CD4-positive, alpha-beta T cell treated with Interleukin-6 for 4 hours (primary cell): ENCODE measurements around the gene XIRP2.
"Not testable (repeated sequence)": the region's sequence is repeated elsewhere in the genome, so short reads cannot be mapped to it uniquely, and the experiment has no call there.

ENCODE experiments used
- DNase-seq: peaks from one replicate; pipeline ENCODE4 v3.0.0-alpha.2; 2020; ENCODE audit warnings: mixed read lengths

Gene XIRP2

DNA sequence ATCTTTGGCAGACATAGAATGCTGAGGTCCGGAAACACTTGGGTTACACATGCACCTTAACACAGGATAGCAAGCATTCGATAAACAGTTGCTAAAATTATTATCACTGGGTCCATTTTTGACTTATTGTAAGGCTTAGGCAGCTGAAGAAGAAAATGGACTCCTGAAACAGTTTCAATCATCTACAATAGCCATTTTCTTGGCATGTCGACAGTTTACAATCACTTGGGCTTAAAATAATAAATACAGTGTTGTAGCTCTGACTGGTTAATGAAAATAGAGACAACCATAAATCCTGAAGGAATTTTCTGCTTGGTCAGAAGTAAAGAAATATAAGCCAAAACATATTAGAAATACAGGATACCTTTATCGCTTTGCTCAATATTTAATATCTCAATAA, 169.2 kb downstream of the XIRP2 start:
- DNase-seq: no peak

DNA sequence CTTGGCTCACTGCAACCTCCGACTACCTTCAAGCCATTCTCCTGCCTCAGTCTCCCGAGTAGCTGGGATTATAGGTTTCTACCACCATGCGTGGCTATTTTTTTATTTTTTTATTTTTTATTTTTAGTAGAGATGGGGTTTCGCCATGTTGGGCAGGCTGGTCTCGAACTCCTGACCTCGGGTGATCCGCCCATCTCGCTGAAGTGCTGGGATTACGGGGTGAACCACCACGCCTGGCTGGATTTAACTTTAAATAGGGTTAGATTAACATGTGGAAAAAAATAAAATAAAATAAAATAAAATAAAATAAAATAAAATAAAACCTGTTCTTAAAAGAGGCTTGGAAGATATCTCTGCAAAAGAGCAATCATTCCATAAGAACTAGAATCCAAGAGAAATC, 170.9 kb downstream of the XIRP2 start:
- no peak for DNase-seq

- no peak for DNase-seq
Observed at GRCh38 chr2:167069855-167070254, 181.6 kb downstream of the XIRP2 start.

DNA sequence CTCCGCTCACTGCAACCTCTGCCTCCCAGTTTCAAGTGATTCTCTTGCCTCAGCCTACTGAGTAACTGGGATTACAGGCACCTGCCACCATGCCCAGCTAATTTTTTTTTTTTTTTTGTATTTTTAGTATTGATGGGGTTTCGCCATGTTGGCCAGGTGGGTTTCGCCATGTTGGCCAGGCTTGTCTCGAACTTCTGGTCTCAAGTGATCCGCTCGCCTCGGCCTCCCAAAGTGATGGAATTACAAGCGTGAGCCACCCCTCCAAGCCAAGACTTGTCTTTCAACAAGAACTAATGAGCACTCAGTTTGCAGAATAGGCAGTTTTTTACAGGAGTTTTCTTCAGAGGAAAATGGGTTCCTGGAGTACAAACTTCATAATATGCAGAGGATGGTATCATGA, 187.4 kb downstream of the XIRP2 start:
- not testable (repeated sequence) for DNase-seq

DNA sequence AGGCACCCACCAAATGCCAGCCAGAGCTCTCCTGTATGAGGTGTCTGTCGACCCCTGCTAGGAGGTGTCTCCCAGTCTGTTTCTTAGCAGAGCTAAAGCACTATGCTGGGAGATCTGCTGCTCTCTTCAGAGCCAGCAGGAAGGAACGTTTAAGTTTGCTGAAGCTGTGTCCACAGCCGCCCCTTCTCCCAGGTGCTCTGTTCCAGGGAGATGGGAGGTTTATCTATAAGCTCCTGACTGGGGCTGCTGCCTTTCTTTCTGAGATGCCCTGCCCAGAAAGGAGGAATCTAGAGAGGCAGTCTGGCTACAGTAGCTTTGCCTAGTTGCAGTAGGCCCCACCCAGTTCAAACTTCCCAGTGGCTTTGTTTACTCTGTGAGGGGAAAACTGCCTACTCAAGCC, 210.7 kb downstream of the XIRP2 start:
- DNase-seq: not testable (repeated sequence)

DNA sequence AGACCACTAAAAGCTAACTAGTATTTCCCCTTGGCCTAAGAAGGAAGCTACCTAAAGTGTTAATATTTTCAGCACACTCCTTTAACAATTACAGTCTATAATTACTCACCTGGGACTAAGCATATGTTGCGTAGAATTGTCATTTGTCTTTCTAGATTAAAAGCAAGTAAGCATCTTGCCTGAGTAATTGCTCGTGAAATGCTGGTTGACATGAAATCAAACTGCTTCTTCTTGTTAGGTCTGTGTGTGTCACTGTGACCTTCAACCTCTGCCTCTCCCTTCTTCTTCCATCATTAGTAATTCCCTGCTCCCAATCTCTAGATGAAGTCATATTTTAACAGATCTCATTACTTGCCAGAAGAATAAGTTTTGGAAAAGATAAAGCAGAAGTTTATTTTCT, 212.2 kb downstream of the XIRP2 start:
- no peak for DNase-seq

DNA sequence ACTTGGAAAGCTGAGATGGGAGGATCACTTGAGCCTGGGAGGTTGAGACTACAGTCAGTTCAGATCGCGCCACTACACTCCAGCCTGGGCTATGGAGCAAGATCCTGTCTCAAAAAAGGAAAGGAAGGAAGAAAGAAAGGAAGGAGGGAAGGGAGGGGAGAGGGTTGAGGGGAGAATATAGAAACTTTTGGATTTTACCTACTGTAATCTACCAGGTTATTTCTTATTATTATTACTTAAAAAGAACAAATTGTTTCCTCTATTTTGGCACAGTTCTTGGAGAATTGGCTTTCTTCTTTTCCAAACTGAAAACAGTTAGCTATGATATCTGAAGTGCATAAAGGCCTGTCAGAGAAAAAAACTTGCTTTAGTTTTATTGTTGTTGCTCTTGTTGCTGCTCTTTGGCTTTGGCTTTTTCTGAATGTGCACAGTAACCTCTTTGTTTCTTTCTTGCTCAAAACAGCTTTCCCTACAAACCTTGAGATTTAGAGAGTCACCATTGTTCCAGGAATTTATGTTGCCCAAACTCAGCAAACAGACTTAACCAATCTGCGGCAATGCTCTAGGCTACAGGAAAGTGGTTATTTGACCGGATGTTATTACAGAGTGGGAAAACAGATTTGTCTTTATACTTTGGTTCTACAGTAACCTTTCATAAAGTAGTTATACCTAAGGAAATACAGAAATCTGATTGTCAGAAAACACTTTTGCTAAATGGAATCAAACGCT, 214.9 kb downstream of the XIRP2 start:
- DNase-seq: no peak

DNA sequence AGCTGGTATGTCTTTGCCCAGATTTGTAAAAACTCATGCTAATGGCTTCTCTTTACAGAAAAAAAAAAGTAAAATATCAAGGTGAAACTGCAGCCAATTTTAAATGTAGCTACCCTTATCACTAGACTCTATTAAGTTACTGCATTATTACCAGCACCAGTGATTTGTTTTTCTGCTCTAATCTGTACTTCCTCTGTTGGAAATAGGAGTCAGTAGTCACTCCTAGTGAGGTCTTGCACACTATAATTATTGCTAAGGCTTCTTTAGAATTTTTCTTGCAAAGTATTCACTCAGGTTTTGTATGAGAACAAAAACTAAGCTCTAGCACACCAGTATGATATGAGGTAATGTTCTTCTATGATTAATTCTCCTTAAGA, 215.5 kb downstream of the XIRP2 start:
- no peak for DNase-seq

GRCh38 chr2:167104691-167105090, 216.4 kb downstream of the XIRP2 start:
- no peak for DNase-seq

DNA sequence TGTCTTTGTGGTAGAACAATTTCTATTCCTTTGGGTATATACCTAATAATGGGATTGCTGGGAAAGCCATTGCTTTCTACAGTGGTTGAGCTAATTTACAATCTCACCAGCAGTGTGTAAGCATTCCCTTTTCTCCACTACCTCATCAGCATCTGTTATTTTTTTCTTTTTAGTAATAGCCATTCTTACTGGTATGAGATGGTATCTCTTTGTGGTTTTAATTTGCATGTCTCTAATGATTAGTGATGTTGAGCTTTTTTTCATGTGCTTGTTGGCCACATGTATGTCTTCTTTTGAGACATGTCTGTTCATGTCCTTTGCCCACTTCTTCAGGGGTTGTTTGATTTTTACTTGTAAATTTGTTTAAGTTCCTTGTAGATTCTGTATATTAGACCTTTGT, 221.4 kb downstream of the XIRP2 start:
- not testable (repeated sequence) for DNase-seq

- DNase-seq: no peak
Observed at GRCh38 chr2:167110345-167110744, 222.1 kb downstream of the XIRP2 start.

DNA sequence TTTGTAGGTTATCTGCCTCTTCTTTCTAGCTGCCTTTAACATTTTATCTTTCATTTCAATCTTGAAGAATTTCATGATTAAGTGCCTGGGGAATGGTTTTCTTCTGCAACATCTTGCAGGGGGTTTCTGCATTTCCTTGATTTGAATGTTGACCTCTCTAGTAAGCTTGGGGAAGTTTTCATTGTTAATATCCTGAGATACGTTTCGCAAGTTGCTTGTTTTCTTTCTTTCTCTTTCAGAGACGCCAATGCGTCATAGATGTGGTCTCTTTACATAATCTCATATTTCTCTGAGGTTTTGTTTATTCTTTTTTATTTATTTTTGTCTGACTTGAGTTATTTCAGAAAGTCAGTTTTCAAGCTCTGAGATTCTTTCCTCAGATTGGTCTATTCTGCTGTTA, 225.7 kb downstream of the XIRP2 start:
- DNase-seq: no peak

- DNase-seq: no peak
Observed at GRCh38 chr2:167115541-167115940, 227.3 kb downstream of the XIRP2 start.

DNA sequence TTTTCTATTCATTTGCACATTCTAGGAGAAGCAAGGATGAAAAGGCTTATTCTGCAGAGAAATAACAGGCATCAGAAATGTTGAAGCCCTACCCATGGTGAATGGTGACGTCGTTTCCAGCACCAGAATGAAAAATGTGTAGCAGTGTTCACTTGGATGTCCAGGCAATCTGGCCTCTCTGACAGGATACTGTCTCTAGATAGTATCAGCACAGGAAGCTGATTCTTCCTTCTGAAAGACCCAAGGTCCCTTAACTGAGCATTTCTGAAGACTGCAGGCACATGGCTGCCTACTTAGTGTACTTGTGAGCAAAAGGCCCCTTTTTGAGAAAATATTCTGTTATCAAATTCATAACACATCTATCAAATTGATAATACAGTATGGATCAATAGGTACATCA, 234.1 kb downstream of the XIRP2 start:
- no peak for DNase-seq

GRCh38 chr2:167126165-167126564, 237.9 kb downstream of the XIRP2 start:
- DNase-seq: no peak

DNA sequence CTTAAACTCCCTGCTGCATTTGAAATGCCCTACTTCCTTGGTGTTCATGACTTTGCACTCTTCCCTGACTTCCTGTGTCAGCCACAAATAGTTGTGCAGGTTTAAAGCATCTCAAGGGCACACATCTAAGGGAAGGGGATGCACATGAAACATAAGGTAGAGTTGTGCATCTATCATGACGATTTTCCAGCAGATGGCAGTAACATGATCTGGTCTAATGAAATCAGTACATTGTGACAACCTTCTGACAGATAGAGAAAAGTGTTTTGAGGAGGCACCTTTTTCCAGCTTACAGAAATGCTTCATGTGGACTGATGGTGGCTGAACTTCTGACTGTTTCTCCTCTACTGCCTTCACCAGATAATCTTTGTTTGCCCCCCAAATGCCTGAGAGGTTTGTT, 238.9 kb downstream of the XIRP2 start:
- DNase-seq: no peak

GRCh38 chr2:167128130-167128529, 239.8 kb downstream of the XIRP2 start:
- DNase-seq: no peak

DNA sequence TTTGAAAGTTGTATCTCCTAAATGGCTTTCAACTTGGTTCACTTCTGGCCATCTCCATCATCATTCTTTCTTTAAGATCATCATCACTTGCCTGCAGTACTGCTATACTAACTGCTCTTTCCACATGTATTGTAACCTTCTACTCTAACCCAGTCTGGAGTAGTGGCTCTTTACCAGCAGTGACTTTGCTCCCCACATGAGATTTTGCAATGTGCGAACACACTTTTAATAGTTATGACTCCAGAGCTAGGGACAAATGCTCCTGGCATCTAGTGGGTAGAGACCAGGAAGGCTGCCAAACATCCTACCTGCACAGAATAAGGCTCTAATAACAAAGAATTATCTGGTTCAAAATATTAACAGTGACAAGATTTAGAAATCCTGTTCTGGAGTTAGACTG, 243.8 kb downstream of the XIRP2 start:
- DNase-seq: no peak

- no peak for DNase-seq
Observed at GRCh38 chr2:167132906-167133555, 244.8 kb downstream of the XIRP2 start.

- DNase-seq: no peak
Observed at GRCh38 chr2:167133614-167134013, 245.3 kb downstream of the XIRP2 start.

DNA sequence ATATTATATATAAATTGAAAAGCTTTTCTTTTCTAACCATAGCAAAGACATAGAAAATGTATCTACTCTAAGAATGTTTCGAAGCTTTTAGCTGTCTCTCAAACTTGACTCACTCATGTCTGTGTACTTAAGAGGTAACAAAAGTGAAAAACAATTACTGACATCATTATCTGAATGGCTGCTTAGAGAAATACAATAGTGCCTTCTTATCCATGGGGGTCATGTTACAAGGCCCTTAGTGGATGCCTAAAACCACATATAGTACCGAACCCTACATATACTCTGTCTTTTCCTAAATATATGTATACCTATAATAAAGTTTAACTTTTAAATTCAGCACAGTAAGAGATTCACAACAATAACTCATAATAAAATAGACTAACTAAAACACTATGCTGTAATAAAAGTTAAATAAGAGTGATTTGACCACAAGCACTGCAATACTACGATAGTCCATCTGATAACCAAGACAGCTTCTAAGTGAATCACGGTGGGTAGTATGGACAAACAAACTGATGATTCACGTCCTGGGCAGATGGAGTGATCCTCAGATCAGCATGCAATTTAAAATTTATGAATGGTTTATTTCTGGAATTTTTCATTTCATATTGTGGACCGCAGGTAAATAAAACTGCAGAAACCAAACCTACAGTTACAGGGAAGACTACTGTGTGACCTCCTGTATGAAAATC, 246.2 kb downstream of the XIRP2 start:
- DNase-seq: no peak

DNA sequence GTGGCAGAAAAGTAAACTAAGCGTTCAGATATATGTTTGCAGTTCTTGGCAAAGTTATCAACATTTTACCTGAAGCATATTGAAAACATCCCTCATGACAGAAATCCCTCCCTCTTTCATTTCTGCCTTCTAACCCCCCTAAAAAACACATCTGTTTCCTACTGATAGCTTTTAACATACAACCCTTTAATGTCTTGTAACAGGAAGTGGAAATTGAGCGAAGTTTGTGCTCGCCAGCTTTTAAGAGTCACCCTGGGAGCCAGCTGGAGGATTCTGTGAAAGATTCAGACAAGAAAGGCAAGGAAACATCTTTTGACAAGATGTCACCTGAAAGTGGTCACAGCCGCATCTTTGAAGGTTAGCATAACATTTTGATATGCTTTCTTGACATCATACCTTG, 247.4 kb downstream of the XIRP2 start:
- no peak for DNase-seq

DNA sequence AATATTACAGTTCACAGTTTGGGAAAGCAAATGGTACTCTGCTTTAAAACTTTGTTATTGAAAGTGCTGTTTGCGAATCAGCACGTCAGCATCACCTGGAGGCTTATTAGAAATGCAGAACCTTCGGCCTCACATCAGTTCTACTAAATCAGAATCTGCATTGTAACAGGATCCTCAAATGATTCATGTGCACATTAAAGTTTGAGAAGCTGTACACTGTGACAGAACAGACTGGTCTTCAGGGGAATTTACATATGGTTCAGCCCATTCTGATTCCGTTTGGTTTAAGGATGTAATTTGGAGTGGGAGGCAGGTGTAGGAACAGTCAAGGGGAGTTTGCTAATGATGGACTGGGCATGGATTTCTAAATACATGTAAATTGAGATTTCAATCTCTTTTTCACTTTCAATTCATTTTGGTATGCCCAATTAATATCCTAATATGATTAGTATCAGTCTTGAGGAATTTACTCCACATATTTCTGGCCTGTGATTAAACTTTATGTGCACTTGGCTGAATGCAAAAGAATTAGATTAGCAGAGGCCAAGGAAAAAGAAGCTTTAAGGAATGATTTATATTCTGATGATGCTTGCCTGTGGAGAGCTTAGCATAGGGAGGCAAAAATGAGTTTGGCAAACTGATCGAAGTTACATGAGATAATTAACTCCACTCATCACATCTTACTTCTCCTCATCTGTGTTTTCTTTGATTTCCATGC, 248.8 kb downstream of the XIRP2 start:
- no peak for DNase-seq

DNA sequence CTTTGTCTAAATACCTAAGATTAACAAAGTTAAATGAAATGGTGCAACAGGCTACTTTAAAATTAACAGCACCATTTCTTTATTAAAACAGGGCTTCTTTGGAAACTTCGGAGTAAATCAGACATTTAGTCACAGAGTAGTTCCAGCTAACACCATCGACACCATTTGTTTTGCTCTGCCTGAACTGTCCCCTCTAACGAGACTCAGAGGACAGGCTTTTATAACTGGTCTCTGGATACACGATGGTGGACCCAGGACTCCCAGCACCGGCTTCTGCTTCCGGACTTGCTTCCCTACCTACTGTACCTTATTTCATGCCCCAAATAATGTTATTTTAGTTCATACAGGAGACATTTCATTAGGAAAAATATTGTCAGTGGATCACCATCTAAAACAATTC, 252.1 kb downstream of the XIRP2 start:
- DNase-seq: no peak
